ENCODE data around the gene ETNPPL. TPM values are rescaled to one million over a fixed set of nuclear protein-coding genes. Genes with fewer than 3 reads are reported as not detected.
"Not testable (repeated sequence)": the region's sequence is repeated elsewhere in the genome, so short reads cannot be mapped to it uniquely, and the experiment has no call there.

The ETNPPL gene
- total RNA-seq, 1 donor from 2014 or later = 0.40 TPM

DNA sequence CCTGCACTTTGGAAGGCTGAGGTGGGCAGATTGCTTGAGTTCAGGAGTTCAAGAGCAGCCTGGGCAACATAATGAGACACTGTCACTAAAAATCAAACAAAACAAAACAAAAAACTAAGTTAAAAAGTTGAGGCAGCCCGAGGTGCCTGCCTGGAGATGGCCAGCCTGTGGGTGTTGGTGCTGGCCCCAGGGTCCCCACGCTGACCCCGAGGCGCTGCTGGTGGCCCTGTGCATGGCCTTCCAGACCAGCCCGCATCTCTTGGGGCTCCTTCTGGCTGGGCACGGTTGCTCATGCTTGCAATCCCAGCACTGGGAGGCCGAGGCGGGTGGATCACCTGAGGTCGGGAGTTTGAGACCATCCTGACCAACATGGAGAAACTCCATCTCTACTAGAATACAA, 4.4 kb downstream of the ETNPPL start:
- DNase-seq (ENCODE audit: low spot score) = no peak

- no peak for DNase-seq (ENCODE audit: low spot score)
Measured at GRCh38 chr4:108754327-108754726, 8.5 kb downstream of the ETNPPL start.

DNA sequence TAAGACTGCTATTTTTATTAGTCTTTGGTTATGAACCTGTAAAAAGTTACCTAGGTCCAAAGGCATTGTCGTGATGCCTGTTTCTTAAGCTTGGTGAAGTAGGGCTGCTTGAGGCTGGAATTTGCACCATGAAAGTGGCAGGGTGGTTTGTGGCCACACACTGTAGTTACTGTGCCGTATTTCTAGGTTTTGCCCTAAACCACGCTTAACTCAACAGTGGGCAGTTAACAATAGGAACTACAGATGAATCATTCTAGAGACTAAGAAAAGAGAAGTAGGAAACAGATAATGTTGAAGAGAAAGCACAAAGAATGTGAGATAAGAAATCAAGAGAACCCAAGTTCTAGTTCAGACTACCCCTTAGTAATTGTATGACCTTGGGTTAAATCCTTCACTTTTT, 11.5 kb downstream of the ETNPPL start:
- no peak for DNase-seq (ENCODE audit: low spot score)

- DNase-seq (ENCODE audit: low spot score) = no peak
Measured at GRCh38 chr4:108749119-108749518, 13.7 kb downstream of the ETNPPL start.

- no peak for DNase-seq (ENCODE audit: low spot score)
Measured at GRCh38 chr4:108746511-108746910, 16.3 kb downstream of the ETNPPL start.

- no peak for DNase-seq (ENCODE audit: low spot score)
Measured at GRCh38 chr4:108744307-108744706, 18.5 kb downstream of the ETNPPL start.

DNA sequence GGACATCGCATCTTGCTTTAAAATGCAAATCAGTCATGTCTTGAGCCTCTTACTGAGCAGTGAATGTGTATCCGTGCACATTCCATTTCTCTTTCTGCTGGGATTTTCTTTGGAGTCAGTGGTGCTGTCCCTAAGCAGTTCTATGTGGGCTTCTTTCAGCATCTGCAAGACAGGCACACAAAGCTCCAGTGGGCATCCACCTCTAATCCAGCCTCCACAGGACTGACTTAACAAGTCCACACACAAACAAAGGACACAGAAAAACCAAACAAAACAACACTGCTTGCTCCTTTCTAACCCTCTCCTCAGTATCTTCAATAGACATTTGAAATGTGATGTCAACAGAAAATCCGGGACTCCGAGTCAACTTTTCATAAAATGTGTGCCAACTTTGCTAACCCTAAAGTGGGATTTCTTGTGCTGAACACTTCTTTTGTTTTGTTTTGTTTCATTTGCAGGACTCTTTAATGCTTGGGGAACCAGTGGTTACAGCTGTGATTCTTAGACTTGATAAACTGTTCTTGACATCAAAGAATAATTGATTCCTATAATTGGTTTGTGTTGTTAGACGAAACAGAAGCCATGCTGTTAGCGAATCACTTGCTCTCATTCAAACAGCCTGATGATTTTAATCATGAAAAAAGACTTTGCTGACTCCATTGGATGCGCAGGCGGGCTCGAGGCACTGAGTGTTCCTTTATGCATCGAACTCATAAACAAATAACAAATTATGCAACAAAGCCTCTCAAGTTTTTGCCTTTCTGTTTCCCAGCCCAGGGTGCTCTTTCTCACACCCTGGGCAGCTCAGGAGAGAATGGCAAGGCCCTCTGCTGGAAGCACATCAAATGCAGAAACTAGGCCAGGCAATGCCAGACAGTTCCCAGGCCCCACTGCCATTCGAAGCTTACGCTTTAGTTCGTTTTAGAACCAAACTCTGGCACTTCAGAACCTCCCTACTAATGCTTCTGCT, 20.1 kb downstream of the ETNPPL start:
- no peak for DNase-seq (ENCODE audit: low spot score)

DNA sequence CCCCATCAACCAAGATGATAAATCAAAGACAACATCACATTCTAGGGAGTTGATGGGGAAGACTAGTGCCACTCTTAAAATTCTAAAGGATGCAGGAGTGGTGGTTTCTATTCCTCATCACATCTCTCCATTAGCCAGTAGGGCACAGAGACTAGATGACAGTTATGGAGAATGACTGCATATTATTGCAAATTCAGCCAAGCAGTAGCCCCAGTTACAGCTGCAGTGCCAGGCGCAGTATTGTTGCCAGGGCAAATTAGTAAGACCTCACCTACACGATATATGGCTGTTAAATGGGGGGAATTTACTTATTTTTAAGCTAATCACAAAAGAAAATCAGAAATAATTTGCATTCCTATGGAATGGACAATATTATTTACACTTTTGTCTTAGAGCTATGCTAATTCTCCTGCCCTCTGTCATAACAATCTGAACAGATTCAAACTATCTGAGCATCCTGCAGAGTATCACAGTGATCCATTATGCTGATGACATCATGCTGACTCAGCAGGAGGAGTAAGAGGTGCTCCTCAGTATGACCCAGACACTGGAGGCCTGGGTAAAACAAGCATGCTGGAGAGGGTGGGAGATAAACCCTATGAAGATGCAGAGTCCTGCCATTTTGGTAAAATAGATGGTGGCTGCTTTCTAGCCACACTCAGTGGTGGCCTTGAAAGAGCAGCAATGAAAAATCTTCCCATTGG, 24.7 kb downstream of the ETNPPL start:
- DNase-seq (ENCODE audit: low spot score) = no peak

DNA sequence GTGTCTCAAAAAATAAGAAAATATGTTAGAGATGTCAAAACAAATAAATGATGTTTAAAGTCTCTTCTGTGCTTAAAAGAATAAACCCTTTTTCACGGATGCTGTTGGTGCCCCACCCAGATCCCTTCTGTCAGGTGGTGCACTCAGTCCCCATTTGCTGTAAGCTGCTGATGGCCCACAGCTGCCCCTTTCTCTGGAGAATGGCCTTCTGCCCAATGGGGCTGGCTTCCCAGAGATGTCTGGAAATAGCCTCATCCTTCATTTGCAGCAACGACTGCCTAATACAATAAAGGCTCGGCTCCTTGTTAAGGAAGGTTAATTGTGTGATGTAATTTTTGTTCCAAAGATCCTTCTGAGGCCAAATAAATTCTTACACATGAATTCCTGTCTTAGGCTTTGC, 31.8 kb downstream of the ETNPPL start:
- no peak for DNase-seq (ENCODE audit: low spot score)

GRCh38 chr4:108730579-108730978, 32.3 kb downstream of the ETNPPL start:
- no peak for DNase-seq (ENCODE audit: low spot score)

DNA sequence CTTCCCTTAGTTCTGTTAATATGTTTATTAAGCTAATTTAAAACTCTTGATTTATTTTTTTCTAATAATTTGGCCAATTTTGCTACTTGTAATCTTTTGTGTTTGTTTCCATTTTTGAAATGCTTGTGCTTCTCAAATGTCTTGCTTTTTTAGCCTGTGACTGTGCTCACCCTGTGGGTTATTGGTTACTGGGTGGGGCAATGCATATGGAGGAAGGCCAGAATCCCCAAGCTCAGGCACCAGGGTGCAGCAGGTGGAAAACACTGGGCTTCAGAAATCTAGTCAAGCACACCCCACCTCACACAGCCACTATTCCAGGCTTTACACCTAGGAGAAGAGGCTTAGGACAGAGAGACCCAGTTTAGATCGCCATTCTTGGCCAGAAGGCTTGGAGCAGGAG, 33.1 kb downstream of the ETNPPL start:
- no peak for DNase-seq (ENCODE audit: low spot score)

GRCh38 chr4:108725457-108725856, 37.4 kb downstream of the ETNPPL start:
- DNase-seq (ENCODE audit: low spot score) = no peak

- no peak for DNase-seq (ENCODE audit: low spot score)
Measured at GRCh38 chr4:108717386-108717785, 45.5 kb downstream of the ETNPPL start.

DNA sequence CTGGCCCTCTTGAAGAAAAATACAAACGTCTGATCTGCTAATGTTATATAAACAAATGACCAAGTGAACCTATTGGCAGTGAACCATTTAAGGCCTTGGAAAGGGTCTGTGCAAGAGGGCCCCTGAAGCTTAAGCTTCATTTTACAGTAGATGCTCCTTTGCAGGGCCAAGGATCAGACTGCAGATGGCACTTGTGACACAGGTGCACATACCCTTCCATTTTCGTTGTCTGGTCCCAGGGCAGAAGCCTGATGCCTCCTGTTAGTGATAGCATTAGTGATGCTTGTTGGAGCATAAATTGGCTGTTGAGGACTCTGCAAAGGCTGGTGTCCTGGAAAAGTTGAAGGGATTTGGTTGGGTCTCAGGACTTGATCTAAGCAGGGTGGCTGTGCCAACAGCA, 46.5 kb downstream of the ETNPPL start:
- no peak for DNase-seq (ENCODE audit: low spot score)

DNA sequence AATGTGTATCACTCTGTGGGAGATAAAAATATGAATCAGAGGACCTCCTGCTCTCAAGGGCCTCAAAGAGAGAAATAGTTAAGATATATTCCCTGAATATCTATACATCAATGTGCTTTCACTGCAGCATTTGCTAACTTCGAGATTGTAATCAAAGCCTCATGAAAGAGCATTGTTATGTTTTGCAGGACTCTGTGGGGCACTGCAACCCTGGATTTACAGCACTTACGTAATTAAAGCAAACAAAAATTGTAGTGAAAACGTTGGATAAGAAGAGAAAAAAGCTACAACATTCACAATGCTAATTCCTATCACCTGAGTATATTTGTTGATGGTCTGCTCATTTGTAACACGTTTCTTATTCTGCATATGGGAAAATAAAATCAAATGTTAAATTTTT, 48.0 kb downstream of the ETNPPL start:
- DNase-seq (ENCODE audit: low spot score) = no peak

DNA sequence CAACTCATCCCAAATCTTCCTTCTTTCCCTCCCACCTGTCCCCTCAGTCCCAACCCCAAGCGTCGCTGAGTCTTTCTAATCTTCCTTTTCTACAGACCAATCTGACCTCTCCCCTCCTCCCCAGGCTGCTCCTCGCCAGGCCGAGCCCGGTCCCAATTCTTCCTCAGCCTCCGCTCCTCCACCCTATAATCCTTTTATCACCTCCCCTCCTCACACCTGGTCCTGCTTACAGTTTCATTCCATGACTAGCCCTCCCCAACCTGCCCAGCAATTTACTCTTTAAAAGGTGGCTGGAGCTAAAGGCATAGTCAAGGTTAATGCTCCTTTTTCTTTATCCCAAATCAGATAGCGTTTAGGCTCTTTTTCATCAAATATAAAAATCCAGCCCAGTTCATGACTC, 52.3 kb downstream of the ETNPPL start:
- DNase-seq (ENCODE audit: low spot score) = not testable (repeated sequence)

DNA sequence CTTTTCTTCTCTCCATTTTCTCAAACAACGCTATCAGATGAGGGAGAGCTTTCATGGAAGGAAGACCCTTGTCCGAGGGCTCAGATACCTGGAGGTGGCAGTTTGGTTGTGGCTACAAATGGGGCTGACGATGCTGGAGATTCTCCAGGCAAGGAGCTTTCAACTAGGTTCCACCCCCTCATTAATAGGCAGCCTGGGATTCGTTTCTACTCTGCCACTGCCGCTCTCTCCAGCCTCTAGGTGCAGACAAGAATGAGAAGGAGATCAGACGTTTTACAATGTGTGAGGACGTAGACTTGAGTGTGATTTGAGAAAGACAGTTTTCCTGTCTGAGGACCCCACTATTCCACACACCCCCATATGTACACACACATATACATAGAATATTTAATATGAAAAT, 53.1 kb downstream of the ETNPPL start:
- no peak for DNase-seq (ENCODE audit: low spot score)

DNA sequence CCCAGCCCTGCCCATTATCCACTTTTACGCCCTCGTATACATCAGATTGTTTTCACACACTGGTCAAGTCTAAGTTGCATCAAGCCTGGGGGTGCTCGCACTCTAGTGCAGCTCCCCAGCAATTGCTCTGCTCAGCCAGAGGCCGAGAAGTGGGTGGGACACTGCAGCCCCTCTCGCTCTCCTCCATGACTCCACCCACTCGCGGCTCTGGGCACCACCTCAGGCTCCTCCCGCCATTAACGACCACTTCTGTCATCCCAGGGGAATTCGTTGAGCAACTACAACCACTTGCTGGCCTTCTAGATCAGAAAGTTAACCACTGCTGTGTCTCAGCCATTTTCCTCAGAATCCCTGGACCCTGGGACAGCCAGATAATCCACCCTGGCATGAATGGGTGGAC, 53.6 kb downstream of the ETNPPL start:
- DNase-seq (ENCODE audit: low spot score) = no peak

DNA sequence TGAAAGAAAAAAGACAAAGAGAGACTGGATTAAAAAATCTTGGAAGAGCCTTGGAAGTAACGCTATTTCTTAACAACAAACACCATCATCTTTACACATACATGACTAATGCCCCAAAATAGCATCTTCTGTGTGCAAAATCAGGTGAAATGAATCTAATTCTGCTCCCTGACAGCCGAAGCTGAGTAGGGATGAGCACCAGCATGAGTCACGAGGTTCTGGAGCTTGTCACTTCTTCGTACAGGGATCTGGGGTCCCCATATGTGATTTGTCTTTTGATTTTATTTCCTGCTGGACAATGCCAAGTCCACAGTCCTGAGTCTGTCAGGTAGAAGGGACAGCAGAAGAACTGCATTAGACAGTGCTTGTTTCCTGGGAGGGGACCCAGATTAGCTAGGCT, 56.6 kb downstream of the ETNPPL start:
- DNase-seq (ENCODE audit: low spot score) = no peak

- no peak for DNase-seq (ENCODE audit: low spot score)
Measured at GRCh38 chr4:108703966-108704365, 58.9 kb downstream of the ETNPPL start.

DNA sequence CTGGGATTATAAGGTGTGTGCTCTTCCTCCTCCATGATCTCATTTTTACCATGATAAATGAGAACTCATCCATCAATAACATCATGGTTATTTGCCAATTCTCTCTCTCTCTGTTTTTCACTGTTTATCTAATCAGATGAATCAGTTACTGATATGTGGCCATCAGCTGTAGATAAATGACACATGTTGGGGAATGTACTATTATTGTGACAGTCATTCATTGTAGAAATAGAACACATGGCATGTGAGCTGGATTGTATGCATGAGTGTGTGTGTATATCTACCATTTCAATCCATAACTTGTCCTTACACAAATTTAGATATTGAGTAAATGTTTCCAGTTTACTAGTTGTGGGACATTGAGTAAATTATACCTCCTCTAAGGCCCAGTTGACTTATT, 59.5 kb downstream of the ETNPPL start:
- no peak for DNase-seq (ENCODE audit: low spot score)

GRCh38 chr4:108702960-108703359, 59.9 kb downstream of the ETNPPL start:
- DNase-seq (ENCODE audit: low spot score) = no peak
